RPMI7951 (cell line): Measurements from ENCODE around the gene CARM1. TPM values are rescaled to one million over a fixed set of nuclear protein-coding genes. Genes with fewer than 3 reads are reported as not detected.
A peak's percentile ranks its signal among the peaks of the same experiment; 100 is the strongest.
"Not testable (repeated sequence)": the region's sequence is repeated elsewhere in the genome, so short reads cannot be mapped to it uniquely, and the experiment has no call there.

Experiments used
- DNase-seq: peaks from one replicate; pipeline ENCODE4 v3.0.0-alpha.2; 2012; ENCODE audit warnings: low read depth
- total RNA-seq: library from RNA; depleted of rRNA; stranded (reverse); fragments of >200 nt; shearing (Covaris generic); gene quantifications from 2 replicates; pipeline ENCODE4 v1.2.3, GENCODE V29; 2014

The CARM1 gene
- total RNA-seq, 1 experiment from 2014 or later = 23.9 TPM

- DNase-seq = no peak
These were observed 1.3 kb downstream of the CARM1 start for GRCh38 chr19:10872546-10873107.

- no peak for DNase-seq
These were observed 2.7 kb downstream of the CARM1 start for GRCh38 chr19:10874024-10874423.

DNA sequence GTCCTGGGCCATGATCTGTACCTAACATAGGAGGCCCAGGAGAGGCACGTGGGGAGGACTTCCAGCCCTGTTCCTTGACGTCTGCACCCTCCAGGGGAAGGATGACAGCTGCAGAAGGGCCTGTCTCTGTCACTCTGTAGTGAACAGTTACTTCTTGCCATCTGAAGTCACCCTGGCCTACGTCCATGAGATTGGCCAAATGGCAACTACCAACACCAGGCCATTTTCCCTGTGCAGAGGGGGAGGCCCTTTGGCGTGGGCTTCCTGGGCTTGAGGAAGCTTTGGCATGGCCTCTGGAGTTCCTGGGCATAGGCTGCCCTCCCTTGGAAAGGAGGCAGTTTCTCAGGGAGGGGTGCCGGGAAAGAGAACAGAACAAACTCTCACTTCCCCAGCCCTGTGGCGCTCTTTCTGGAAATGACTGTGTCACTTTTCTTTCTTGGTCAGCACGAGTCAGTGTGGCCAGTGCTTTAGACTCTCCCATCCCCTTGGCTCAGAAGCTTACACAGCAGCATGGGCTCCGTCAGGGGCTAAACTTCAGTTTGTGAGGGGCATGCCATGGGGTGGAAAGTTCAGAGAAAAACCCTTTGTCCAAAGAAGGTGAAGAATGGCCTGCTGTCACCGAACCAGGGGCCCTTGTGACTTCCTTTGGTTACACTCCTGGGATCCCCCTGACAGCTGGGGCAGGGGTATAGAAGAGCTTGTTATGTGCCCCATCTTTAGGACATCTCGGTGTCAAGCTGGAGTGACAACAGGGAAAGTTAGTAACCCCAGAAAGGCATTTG lies 5.3 kb downstream of the CARM1 start:
- DNase-seq = no peak

DNA sequence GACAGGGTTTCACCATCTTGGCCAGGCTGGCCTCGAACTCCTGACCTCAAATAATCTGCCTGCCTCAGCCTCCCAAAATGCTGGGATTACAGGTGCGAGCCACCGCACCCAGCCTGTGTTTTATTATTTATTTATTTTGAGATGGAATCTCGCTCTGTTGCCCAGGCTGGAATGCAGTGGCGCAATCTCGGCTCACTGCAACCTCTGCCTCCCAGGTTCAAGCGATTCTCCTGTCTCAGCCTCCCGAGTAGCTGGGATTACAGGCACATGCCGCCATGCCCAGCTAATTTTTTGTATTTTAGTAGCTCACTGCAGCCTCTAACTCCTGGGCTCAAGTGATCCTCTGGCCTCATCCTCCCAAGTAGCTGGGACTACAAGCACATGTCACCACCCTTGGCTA lies 6.3 kb downstream of the CARM1 start:
- not testable (repeated sequence) for DNase-seq

GRCh38 chr19:10878253-10878652 lies 6.9 kb downstream of the CARM1 start:
- no peak for DNase-seq

GRCh38 chr19:10881403-10882107 lies 10.2 kb downstream of the CARM1 start:
- DNase-seq = no peak

- no peak for DNase-seq
These were observed 10.7 kb downstream of the CARM1 start for GRCh38 chr19:10882108-10882457.

DNA sequence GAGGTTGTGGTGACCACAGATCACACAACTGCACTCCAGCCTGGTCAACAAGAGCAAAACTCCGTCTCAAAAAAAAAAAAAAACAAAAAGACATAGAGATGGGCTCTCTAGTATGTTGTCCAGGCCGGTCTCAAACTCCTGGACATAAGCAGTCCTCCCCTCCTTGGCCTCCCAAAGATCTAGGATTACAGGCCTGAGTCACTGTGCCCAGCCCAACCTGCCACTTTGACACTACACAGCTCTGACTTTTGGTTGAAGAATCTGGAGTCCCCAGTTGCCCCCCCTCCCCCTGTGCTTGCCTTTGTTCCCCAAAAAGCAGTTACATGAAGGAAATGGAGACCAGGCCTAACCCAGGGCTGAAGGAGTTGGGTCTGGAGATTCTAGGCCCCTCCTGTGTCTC lies 12.9 kb downstream of the CARM1 start:
- peak; percentile 32 for DNase-seq

DNA sequence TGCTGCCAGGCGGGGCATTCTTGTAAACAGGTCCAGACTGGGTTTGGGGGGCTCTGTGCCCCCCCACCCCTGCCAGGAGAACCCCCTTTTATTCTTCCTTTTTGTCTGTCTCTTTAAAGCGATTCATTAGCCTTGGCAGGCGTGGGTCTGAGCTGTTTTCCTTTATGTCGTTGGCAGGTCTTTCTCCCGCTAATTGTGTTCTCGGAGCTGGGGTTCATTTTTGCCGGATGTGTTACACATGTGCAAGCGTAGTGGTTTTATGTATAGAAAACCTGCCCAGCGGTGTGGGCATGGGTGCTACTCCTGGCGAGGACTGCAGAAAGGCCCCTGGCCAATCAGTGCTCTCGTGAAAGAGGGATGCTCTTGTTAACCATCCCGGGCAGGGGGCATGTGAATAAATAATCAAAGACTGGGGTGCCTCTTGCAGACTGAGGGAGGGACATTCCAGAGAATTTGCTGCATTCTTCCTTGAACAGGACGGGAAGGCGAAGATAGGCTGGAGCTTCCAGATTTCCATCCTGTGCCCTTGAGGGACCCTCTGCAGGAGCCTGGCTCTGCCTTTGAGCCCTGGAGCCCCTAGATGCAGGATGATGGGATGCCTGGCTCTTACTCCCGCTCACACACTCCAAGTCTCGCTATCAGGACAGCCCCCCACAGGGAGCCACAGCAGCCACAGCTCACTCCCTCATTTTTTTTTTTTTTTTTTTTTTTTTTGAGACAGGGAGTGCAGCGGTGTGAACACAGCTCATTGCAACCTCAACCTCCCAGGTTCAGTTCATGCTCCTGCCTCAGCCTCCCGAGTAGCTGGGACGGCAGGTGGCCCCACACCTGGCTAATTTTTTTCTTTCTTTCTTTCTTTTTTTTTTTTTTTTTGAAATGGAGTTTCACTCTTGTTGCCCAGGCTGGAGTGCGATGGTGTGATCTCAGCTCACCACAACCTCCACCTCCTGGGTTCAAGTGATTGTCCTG lies 14.1 kb downstream of the CARM1 start:
- no peak for DNase-seq

DNA sequence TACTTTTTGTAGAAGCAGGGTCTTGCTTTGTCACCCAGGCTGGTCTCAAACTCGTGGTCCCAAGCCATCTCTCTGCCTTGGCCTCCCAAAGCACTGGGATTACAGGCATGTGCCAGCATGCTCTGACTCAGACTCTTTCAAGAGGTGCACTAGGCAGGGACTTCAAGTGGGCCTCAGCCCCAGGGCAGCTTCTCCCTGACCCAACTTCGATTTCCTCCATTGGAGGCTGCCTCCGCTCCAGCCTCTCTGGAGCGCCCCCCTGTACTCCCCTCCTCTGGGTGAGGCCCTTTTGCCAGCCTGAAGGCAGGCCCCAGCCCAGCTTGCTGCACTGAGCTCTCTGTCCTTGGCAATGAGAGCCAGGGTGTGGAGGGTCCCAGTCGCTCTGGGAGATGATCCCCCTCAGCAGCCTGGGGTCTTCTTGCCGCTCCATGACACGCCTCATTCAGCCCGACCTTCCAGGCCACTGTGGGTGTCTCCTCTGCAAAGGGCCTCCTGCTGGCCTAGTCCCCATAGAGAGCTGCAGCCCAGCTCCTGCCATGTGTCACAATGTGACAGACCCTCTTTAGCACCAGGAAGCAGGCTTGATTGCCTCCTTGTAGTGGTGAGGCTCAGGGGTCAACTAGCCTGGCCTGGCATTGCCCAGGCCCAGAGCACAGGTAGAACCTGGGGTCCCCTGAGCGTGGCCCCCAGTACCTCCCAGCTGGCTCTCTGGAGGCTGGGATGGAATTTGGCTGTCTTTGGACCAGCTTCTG lies 16.4 kb downstream of the CARM1 start:
- no peak for DNase-seq

DNA sequence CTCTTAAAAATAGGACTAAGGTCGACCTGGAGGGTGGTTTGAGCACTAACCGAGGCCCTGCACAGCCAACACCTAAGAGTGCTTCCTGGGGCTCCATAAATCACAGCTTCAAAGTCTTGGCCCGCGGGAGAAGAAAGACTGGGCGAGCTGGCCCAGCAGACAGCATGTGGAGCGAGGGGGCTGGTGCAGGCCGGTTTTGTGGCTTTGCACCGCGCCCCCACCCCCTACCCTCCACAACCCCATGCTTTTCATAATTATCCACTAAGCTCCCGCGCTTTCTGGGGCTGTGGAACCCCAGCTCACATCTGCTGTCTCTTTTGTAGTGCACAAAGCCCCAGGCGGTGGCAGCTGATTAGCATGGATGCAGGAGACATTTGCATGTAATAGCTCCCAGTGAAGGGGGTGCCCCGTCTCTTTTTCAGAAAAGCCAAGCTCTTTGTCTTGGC lies 17.1 kb downstream of the CARM1 start:
- DNase-seq = no peak

DNA sequence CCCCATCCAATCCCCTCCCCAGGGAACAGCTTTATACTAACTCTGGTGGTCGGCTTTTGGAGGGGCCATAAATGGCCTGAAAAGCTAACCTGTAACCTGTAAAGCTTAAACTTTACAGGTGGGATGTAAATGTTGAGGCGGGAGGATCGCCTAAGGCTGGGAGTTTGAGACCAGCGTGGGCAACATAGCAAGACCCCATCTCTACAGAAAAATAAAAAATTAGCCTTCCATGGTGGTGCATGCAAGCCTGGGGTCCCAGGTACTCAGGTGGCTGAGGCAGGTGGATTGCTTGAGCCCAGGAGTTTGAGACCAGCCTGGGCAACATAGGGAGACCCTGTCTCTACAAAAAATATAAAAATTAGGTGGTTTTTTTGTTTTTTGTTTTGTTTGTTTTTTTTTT lies 18.5 kb downstream of the CARM1 start:
- no peak for DNase-seq

DNA sequence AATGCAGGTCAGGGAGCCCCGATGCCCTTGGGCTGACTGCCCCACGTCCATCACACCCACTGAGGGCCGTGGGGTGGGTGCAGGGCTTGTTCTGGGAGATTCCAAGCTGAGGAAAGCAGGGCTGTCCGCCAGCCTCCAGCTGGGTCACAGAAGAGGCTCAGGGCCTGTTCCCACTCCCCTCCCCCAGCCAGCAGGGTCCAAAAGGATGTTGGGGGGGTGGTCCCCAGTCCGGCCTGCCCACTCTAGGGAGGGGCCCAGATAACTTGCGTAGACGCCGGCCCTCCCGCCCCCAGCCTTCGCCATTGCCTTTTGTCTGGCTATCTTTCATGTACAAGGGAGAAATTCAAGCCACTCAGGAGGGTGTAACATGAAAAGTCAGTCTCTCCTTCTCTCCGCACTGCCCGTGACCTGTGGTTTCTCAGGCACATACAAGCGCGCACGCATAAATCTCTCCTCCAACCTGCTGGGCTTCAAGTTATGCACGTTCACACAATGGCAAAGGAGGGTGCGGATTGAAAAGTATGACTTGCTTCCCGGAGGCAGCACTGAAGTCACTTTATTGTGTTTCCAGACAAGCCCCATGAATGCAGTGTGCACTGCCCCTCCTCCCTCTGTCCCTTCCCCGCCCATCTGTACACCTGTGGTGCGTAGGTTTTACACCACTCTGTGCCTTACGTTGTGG lies 20.2 kb downstream of the CARM1 start:
- DNase-seq = no peak

- no peak for DNase-seq
These were observed 20.9 kb downstream of the CARM1 start for GRCh38 chr19:10892256-10892655.

GRCh38 chr19:10894911-10895213 lies 23.5 kb downstream of the CARM1 start:
- no peak for DNase-seq

DNA sequence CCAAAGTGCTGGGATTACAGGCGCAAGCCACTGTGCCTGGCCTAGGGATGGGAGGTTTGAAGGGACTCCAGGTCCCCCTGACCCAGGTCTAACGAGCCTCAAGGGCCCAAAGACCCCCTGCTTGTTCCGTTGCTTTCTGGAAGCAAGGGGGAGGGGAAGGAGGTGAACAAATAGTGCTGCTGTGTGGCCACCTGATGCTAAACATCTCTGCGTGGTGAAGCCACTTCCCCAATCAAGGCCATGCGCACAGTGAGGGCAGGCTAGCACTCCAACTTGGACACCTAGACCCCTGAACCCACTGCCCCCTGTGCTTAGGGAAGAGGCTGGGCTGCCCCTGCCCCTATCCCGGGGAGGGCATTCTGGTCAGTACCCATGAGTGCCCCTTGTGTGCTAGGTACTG lies 24.0 kb downstream of the CARM1 start:
- no peak for DNase-seq

GRCh38 chr19:10895920-10896319 lies 24.6 kb downstream of the CARM1 start:
- DNase-seq = no peak

DNA sequence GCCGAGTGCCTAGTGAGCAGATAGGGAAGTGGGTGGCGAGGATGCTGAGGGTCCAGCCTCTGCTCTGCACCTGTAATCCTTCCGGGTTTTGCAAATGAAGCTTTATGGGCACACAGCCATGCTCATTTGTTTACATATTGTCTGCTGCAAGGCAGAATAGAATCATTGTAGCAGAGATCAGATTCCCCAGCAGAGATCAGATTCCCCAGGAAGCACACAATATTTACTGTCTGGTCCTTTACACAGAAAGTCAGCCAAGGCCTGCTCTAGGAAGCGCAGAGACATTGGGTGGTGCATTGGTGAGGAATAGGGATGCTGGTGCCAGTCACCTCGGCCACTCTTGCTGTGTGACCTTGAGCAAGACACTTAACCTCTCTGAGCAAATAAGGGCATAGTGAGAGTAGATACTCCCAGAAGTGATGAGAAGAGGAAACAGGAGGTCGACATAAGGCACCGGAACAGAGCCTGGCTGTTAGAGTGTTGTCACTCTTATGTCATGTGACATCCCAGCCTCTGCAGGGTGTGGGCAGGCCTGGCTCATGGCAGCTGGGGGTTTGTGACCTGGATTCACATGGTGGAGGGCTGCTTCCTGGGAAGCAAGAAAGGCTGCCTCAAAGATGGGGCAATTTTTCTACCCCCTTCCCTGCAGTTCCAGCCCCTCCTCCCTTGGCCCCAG lies 25.6 kb downstream of the CARM1 start:
- no peak for DNase-seq

GRCh38 chr19:10898633-10899032 lies 27.3 kb downstream of the CARM1 start:
- no peak for DNase-seq

GRCh38 chr19:10899151-10899653 lies 27.8 kb downstream of the CARM1 start:
- no peak for DNase-seq
